Kidney epithelial cell (primary cell): Measurements from ENCODE around the gene ULBP1. TPM values are rescaled to one million over a fixed set of nuclear protein-coding genes. Genes with fewer than 3 reads are reported as not detected.
"Not testable (repeated sequence)": the region's sequence is repeated elsewhere in the genome, so short reads cannot be mapped to it uniquely, and the experiment has no call there.

Source experiments
- DNase-seq: peaks from one replicate; pipeline ENCODE4 v3.0.0-alpha.2; 2010; ENCODE audit warnings: low read depth
- H3K27me3 ChIP-seq: 2 replicates; pipeline ENCODE4 v1.6.0; 2011; ENCODE audit warnings: low read length; ENCODE audit not compliant: control insufficient read depth, insufficient read depth
- H3K36me3 ChIP-seq: 2 replicates; pipeline ENCODE4 v1.5.1; 2011; ENCODE audit warnings: low read length; ENCODE audit not compliant: control insufficient read depth, insufficient read depth
- H3K4me3 ChIP-seq: 2 replicates; pipeline ENCODE4 v1.5.1; 2011; ENCODE audit warnings: low read depth, mild to moderate bottlenecking, control low read depth, low read length
- CTCF ChIP-seq: IDR thresholded peaks from 2 replicates; pipeline ENCODE4 v1.5.1; 2011; ENCODE audit warnings: mild to moderate bottlenecking, moderate library complexity, low read length, control low read depth, inconsistent platforms; ENCODE audit not compliant: insufficient read depth, poor library complexity, severe bottlenecking
- total RNA-seq: library from RNA; depleted of rRNA; stranded (reverse); fragments of >200 nt; gene quantifications from 2 replicates; pipeline ENCODE4 v1.2.3, GENCODE V29; 2015

Gene ULBP1
- total RNA-seq, 1 donor from 2014 or later = 6.0 TPM

GRCh38 chr6:149941583-149942460 lies 21.9 kb upstream of the ULBP1 start, which contains the start of gene ULBP2:
Gene ULBP2, plus strand, starts transcription at chr6:149942014. Its CDS starts 59 bp downstream, at chr6:149942073.
- H3K4me3 ChIP-seq = peak within 1 kb of the TSS; percentile 51
- H3K36me3 ChIP-seq = no peaks in the 10 kb centered on the region
- DNase-seq = peak; percentile 87
- H3K27me3 ChIP-seq = peaks cover 37% of the 10 kb centered on the region
- no peak for TF ChIP-seq CTCF

GRCh38 chr6:149942461-149942829 lies 21.3 kb upstream of the ULBP1 start:
- peaks cover 34% of the 10 kb centered on the region for H3K27me3 ChIP-seq
- no peak for TF ChIP-seq CTCF
- H3K36me3 ChIP-seq = no peaks in the 10 kb centered on the region
- H3K4me3 ChIP-seq = peak overlapping the region; percentile 51
- DNase-seq = no peak

- not testable (repeated sequence) for H3K4me3 ChIP-seq, H3K36me3 ChIP-seq, DNase-seq
- H3K27me3 ChIP-seq = peaks cover 28% of the 10 kb centered on the region
Measured at GRCh38 chr6:149943321-149943720, 20.4 kb upstream of the ULBP1 start.

- not testable (repeated sequence) for H3K4me3 ChIP-seq, H3K36me3 ChIP-seq, H3K27me3 ChIP-seq, DNase-seq
Measured at GRCh38 chr6:149945276-149945675, 18.5 kb upstream of the ULBP1 start.

GRCh38 chr6:149946631-149947030 lies 17.1 kb upstream of the ULBP1 start:
- peaks cover 14% of the 10 kb centered on the region for H3K27me3 ChIP-seq
- DNase-seq, H3K36me3 ChIP-seq, H3K4me3 ChIP-seq: not testable (repeated sequence)

- H3K27me3 ChIP-seq = peaks cover 21% of the 10 kb centered on the region
- H3K36me3 ChIP-seq, H3K4me3 ChIP-seq, DNase-seq: not testable (repeated sequence)
Measured at GRCh38 chr6:149947533-149947932, 16.2 kb upstream of the ULBP1 start.

GRCh38 chr6:149948011-149948410 lies 15.7 kb upstream of the ULBP1 start:
- Histone ChIP-seq H3K27me3 (peaks cover 24% of the 10 kb centered on the region), H3K4me3 (no peak overlapping the region), H3K36me3 (no peaks in the 10 kb centered on the region)
- no peak for TF ChIP-seq CTCF
- DNase-seq = no peak

- TF ChIP-seq CTCF = no peak
- H3K27me3 ChIP-seq = peaks cover 28% of the 10 kb centered on the region
- no peaks in the 10 kb centered on the region for H3K36me3 ChIP-seq
- no peak for DNase-seq
- no peak overlapping the region for H3K4me3 ChIP-seq
Measured at GRCh38 chr6:149948616-149949015, 15.1 kb upstream of the ULBP1 start.
